Stimulated activated CD4-positive, alpha-beta T cell treated with anti-CD3 and anti-CD28 coated beads, TNF-alpha, amount 100 ng/mL, for 1 hour (primary cell): ENCODE data around the gene ERCC6.

Experiments used
- DNase-seq, 3 donors: peaks; one replicate each; pipeline ENCODE4 v3.0.0-alpha.2; 2020; ENCODE audit warnings: low read depth in 3 of 3, low spot score in 1 of 3

ERCC6 gene

DNA sequence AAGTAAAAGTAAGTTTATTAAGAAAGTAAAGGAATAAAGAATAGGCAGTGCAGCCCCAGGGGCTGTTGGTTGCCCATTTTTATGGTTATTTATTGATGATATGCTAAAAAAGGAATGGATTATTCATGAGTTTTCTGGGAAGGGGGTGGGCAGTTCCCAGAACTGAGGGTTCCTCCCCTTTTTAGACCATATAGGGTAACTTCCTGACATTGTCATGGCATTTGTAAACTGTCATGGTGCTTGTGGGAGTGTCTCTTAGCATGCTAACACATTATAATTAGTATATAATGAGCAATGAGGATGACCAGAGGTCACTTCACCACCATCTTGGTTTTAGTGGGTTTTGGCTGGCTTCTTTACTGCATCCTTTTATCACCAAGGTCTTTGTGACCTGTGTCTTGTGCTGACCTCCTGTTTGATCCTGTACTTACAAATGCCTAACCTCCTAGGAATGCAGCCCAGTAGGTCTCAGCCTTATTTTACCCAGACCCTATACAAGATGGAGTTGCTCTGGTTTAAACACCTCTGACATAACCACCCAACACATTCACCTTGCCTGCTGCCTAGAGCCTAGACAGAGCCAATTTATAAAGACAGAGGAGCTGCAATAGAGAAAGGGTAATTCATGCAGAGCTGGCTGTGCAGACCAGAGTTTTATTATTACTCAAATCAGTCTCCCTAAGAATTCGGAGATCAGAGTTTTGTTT is 10.9 kb upstream of the ERCC6 start:
- DNase-seq: no peak

DNA sequence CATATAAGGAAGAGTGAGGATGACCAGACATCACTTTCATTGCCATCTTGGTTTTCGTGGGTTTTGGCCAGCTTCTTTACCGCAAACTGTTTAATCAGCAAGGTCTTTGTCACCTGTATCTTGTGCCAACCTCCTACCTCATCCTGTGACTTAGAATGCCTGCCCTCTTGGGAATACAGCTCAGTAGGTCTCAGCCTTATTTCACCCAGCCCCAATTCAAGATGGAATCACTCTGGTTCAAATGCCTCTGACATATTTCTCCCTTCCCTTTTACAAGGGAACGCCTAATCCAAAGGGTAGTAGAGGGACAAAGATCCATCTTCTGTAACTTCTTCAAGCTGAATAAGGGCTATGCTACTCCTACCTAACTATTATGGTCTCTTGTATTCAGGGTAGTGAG is 4.7 kb upstream of the ERCC6 start:
- DNase-seq: no peak

DNA sequence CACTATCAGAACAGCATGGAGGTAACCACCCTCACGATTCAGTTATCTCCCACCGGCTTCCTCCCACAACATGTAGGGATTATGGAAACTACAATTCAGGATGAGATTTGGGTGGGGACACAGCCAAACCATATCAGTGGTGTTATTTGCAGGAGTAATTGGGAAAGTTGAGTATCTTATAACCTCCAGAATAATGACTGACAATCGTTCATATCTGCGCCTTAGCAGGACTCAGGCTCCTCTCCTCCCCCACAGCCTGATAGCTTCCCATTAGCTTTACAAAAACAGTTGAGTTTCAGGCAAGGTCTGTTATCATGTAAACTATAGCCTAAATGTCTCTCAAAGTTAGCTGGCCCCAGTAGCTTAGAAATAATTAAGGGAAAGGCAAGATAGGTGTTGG is 3.4 kb upstream of the ERCC6 start:
- no peak for DNase-seq

DNA sequence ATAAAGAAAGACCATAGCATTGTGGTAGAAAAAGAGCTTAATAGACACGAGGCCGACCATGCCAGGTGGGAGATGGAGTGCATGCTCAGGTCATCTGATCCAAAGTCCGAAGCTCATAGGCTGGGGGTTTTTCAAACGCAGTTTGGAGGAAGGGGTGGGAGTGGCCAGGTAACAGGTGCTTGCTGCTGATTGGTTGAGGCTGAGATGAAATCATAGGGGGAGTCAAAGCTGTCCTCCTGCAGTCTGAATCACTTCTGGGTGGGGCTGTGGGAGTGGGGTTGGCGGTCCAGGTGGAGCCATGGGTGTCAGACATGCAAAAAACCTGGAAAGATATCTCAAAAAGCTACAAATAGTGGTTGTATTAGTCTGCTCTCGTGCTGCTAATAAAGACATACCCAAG is 2.8 kb upstream of the ERCC6 start:
- no peak for DNase-seq

DNA sequence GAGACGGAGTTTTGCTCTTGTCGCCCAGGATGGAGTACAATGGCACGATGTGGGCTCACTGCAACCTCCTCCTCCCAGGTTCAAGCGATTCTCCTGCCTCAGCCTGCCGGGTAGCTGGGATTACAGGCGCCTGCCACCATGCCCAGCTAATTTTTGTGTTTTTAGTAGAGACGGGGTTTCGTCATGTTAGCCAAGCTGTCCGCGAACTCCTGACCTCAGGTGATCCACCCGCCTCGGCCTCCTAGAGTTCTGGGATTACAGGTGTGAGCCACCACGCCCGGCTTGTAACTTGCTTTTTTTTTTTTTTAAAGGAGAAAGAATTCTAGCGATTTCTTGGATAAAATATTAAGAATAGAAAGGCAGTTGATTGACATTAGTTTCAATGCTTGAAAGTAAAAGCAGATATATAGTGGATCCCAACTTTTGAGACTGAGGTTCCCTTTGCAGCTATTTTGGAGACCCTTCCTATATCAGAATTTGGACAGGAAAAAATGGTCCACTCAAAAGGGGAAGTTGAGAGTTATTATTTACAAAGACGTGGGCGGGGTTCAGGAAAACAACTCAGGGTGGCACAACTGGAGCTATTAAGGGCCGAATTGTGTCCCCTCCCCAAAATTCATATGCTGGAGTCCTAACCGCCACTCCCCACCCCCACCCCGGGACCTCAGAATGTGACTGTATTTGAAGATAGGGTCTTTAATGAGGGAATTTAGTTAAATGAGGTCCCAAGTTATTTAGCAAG is 1.3 kb upstream of the ERCC6 start:
- DNase-seq: no peak

DNA sequence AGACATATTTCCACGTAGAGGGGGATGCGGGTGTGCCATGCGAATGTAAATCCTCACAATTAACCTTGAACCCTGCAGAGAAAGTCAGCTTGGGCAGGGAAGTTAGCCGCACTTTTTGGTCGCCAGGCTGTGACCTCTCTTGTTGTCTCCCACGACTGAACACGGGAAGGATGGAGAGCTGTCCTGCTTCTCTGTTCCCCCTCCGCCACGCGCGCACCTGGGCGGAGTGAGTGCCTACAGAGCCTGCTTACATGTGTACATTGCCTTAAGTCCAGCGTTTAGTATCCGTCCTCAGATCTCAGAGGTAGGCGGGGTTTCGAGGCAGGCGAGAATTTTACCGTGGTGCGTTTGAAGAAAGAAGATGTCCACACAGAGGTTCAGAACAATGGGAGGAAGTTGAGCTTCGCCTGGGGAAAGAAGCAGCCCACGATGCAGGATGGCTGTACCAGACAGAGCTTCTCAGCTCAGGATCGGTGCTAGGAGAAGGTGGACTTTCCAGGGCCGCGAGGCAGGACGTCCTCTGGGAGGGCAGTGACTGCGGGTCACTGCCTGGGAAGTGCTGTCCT is 482 bp upstream of the ERCC6 start:
- DNase-seq: peak in 1 of 3 donors; percentile 0

DNA sequence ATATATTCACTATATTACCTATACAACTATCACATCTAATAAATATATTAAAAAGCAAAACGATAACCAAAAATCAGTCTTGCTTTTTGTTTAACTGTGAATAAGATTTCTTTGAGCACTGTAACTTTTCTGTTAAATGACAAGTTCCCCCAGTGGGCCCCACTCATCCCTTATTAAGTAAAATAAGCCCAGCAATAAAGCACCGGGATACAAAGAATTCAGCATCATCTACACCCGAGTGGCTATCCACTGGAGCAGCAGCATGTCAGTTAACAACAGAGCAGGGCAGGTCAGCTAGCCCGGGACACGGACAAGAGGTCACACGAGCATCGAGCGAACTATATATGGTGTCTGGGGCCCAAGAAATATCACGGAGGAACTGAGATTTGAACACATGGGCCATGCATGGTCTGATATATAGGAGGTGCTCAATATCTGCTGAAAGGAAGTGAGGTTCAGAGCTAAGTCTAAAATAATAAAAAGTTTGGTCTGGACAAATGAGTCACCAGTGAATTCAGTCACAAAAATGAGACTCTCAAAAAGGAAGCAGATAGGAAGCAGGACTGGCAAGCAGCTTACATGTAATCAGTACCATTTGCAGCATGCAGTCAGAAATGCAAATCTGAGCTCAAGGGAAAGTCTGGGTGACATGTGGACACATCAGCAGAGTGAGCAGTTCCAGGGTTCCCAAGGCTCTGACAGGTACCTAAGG is 4.1 kb downstream of the ERCC6 start:
- DNase-seq: no peak

DNA sequence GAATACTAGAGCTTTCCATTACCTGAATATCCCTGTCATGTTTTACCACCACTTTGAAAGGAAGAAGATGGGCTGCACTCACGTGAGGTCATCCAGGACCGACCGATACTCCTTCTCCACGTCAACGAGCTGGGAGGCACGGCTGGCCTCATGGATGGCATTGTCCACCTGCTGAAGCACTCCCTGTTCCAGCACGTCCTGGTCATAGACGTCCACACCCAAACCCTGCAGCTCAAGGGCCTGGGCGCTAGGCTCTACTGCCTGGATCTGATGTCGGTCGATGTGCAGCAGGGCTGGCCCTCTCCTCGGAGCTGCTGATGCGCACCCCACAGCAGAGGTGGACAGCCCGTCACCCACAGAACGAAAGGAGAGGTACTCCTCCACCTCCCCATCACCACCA is 6.5 kb downstream of the ERCC6 start:
- no peak for DNase-seq

DNA sequence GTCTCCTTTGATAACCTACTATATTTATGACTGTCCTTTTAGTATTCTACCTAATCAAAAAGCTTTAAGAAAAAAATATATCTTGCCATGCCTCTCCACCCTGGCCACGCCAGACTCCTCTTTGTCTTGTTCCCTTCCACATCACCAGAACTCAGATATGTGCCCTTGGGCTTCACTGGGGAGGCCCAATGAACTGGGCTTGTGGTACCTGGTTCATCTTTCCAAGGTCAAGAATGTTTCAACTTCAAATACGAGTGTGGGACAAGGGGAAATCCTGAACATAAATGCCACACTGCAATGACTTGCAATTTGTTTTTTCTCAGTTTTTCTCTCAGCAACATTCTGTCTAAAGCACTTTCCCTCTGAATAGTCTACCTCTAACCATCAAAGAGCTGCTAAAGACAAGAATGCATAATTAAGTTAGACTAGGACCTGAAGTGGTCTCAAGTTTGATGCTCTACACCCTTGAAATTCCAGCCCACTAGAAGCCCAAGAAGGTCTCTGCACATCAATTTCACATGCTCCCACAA is 9.9 kb downstream of the ERCC6 start:
- no peak for DNase-seq

DNA sequence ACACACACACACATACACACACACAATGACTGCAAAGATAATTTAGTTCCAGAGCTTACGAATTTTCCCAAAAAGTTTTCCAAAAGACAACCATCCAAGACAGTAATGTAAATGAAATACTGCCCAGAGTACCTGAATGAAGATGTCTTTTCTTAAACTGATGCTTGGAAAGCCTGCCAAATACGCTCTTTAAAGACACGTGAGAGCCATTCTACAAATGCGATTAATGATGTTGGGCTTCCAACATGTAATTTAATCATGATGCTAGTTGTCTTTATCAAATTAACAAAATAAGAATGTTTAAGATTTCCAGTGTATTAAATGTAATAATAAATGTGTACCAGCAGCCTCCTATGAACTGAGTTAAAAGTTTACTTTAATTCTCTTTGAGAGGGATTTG is 11.1 kb downstream of the ERCC6 start:
- no peak for DNase-seq

DNA sequence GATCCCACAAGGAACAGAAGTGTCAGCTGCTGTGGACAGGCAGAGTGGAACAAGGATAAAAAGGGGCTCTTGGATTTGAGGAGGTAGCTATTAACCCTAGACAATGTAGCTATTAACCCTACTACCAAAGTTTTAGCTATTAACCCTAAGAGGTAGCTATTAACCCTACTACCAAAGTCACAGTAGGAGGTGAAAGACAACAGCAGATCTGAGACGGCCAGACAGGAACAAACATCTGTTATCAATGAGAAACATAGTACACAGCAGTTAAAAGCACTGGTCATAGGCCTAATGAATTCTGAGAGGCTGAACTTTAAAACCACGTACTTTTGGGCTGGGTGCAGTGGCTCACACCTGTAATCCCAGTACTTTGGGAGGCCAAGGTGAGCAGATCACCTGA is 11.9 kb downstream of the ERCC6 start:
- no peak for DNase-seq

DNA sequence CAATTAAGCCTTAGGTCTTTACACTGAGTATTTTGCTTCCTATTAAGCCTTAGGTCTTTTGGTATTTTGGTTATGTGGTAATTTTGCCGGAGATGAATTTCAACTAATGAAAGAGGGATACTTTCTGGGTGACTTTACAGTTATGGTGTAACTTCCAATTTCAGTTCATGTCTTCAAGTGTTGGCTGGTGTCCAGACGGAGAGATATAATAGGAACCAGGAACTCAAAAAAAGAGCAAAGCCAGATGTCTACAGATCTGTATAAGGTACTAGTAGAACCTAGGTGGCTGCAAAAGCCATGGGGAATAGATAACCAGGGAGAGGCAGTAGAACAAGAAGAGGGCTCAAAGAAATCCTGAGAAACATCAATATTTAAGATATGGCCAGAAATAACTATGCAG is 12.3 kb downstream of the ERCC6 start:
- no peak for DNase-seq

DNA sequence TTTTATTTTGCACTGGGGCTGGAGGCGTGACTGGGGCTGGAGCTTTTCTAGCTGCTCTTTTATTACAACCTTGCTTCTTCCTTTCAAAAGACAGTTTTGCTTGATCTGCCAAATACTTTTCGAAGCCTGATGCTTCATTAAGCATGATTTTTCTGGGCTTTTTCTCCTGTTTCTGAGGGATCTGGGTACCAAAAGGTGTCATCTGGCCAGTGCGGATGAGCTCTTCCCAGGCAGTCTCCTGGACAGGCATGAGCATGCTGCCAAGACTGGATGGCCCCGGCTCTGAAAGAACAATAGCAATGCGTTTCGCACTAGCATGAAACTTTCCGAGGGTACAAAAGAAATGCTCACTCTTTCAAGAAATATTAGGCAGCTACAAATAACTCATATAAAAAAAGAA is 14.4 kb downstream of the ERCC6 start:
- DNase-seq: no peak

DNA sequence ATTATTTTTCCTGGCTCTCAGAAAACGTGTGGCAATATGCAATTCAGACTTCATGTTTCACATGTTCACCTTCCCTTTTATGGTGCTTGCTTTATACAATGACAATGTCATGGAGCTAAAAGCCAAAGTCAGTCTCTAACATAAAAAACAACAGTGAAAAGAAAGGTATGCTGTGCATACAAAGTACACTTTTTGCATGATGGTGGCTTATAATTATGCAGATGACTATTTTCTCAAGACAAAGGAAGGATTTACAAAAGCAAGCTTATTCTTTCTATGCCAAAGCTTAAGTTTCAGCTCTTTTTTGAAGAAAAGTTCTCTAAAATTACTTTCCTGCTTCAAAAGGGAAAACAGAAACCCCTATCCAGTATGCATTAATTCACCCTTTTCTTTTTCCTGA is 15.6 kb downstream of the ERCC6 start:
- DNase-seq: no peak

DNA sequence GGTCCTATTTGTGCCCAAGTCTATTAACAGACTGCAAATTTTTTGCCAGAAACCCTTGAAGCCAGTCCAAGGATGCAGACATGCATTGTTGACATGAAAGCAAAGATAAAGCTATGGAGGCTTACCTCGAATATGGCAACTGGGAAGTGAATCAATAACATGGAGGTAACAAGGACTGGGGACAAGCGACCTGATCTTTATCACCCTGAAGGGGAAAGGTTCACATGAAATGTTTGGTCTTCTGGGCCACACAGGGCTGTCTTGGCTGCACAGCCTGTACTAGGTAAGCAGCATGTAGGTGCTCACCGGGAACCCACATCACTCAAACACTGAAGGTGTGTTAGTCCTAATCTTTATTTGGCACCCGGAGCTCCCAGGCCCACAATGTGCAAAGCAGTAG is 17.9 kb downstream of the ERCC6 start:
- DNase-seq: no peak

DNA sequence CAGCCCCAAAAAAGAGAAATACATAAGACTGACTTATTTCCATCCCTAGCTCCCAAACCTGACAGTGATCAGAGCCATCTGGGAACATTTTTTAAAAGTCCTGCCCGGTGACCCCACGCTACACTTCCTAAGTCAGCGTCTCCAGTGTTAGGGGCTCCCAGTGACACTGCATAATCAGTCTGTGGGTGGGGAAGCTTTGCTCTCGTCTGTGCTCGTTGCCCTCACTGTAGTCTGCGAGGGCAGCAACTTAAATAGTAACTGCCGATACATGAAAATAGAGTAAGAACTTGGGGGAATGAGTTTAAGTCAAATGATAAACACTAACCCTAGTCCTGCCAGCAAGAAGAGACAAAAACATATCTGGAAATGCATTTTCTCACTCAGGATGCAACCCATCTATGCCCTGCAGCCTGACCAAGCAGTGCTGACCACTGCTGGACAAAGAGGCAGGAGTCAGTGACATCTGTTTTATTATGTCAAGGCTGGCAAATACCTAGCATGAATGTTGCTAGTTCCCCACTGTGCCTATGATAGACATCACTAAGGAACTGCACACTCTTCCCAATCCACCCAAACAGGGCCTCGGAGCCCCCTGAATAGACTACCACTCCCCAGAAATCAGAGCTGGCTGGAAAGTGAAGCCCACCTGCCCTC is 18.7 kb downstream of the ERCC6 start:
- no peak for DNase-seq

DNA sequence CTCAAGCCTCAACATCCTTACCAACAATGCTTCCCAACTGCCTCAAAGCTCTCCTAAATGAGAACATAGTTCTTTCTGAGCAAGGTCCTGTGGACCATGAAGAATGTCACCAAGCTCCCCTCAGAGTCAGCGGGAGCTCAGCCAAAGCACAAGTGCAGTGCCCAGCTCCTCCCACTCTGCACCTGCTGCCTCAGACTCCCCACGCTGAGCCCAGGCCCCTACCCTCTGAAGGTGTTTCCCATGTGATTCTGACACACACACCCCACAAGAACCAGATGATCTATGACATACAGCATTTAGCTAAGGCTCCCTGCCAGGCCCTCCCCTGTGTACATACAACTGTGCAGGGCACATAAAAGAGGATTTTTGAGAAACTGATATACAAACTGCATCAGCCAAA is 19.2 kb downstream of the ERCC6 start:
- DNase-seq: no peak

DNA sequence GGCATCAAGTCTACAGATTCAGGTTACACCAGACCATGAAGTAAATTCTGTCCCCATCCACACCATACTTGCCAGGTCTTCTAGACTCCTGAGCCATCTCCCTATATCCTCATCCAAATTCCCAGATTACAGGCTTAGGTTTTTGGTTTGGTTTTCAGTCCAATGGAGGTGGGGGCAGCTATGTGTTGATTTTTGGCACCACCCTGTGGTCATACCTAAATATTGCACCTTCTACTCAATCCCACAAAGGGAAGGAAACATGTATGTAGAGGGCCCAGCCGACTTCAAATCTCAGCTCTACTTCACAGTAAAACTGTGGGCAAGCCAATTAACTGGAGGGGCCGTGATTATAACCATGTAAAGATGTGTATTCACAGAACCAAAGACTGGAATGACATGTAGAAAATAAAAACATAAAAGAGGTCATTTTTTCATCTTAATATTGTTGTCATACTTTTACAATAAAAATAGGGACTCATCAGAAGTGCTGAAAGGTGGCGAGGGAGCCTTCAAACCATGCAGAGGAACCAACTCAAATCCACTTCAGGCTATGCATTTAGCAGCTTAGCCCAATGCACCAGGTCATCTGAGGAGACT is 19.8 kb downstream of the ERCC6 start:
- DNase-seq: no peak

DNA sequence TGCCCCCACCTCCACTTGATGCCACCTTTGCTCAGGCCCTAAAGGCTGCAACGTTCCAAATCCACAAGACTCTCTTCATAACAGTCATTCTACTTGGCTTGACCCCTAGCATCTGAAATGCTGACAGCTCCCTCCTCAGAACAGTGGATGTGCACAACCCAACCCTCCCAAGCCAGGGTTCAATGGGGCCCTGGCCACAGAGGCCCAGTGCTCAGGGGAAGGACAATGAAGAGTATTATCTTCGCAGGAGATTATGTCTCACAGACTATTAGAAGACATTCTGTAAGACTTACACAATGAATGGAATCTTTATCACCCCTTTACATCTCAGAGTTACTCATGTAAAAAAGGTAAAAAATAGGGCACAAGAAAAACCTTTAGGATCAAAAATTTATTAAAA is 20.4 kb downstream of the ERCC6 start:
- no peak for DNase-seq

DNA sequence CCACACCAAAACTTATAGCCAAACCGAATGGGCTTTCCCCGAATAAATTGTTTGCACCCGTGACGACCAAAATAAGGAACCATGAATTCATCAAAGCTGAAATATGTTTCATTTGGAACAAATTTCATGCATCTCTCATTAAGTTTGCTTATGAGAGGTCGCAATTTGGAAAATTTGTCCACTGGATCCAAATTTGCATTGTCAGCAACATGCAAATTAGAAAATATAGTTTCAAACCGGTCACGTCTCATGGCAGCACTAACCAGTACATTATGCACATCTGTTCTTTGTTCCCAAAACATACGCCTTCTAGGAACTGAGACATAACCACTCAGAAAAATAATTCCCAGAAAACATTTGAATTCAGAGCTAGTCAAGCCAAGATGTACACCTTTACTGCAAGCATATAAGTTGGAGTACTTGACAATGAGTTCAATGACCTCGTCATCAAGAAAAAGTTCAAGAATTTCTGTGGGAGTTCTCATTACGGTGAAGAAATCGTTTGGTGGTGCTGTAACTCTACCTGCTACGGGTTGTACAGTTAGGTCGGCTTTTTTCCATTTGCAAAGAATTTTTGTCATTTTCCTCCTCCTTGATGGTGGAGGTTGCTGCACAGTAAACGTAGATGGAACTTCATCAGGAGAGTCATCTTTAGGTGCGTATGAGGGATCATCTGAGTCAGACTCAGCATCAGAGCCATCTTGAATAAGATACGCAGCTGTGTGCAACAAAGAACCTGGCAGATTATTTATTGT is 22.5 kb downstream of the ERCC6 start:
- DNase-seq: no peak
